Measurements from ENCODE around the gene PLA2G1B.

- TF ChIP-seq CTCF (IDR thresholded peaks at IDR 0.05), result no peak
- TF ChIP-seq POLR2A (IDR thresholded peaks at IDR 0.05), result no peak
Measured at GRCh38 chr12:120376934-120377572, 49.5 kb upstream of the PLA2G1B start.

Measured in adrenal gland (tissue), 5 donors.